ENCODE results near the gene MYH11.
A peak's percentile ranks its signal among the peaks of the same experiment; 100 is the strongest.
"Not testable (repeated sequence)": the region's sequence is repeated elsewhere in the genome, so short reads cannot be mapped to it uniquely, and the experiment has no call there.

The MYH11 gene

DNA sequence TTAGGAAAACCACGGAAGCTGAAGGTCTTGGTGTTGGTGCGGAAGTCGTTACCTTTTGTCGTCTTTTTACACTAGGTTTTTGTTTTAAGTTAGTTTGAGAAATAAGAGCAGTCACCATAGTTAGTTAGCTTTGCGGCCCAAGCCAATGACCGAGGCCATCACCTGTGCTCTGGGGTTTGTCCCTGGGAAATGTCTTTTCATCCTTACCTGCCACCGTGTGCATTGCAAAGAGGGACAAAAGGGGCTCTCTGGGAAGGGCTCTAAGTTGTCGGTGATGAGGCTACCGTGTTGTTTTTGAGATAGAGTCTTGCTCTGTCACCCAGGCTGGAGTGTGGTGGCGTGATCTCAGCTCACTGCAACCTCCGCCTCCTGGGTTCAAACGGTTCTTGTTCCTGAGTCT lies 157.0 kb downstream of the MYH11 start:
- DNase-seq (ENCODE audit: low read depth in 2 of 2): no peak
- TF ChIP-seq, protein P1, sequence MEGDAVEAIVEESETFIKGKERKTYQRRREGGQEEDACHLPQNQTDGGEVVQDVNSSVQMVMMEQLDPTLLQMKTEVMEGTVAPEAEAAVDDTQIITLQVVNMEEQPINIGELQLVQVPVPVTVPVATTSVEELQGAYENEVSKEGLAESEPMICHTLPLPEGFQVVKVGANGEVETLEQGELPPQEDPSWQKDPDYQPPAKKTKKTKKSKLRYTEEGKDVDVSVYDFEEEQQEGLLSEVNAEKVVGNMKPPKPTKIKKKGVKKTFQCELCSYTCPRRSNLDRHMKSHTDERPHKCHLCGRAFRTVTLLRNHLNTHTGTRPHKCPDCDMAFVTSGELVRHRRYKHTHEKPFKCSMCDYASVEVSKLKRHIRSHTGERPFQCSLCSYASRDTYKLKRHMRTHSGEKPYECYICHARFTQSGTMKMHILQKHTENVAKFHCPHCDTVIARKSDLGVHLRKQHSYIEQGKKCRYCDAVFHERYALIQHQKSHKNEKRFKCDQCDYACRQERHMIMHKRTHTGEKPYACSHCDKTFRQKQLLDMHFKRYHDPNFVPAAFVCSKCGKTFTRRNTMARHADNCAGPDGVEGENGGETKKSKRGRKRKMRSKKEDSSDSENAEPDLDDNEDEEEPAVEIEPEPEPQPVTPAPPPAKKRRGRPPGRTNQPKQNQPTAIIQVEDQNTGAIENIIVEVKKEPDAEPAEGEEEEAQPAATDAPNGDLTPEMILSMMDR (IDR thresholded peaks at IDR 0.05; ENCODE audit: low read depth, low read length): no peak

DNA sequence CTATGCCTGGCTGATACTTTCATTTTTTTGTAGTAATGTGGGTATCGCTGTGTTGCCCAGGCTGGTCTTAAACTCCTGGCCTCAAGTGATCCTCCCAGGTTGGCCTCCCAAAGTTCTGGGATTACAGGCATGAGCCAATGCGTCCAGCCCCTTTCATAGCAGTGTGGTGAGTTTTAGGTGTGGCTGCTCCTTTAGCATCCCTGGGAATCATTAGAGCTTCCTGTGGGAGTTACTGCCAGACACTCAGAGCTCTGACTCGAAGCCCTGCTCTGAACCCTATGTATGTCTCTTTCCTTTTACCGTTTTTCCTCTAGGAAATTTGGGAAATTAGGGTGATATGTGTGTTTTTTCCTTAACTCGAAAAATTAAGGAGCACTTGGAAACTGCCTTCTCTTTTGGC lies 162.3 kb downstream of the MYH11 start:
- DNase-seq (ENCODE audit: low read depth in 2 of 2): peak in 1 of 2 donors; percentile 17
- H3K4me3 ChIP-seq (replicated peaks in 1 of 2; ENCODE audit: low read depth in 2 of 2, low read length in 2 of 2): no peak overlapping the region
- TF ChIP-seq, protein P1 (IDR thresholded peaks at IDR 0.05; ENCODE audit: low read depth, low read length): no peak

More for the DNA sequence above, 157.0 kb downstream of the MYH11 start:
- no peak overlapping the region for H3K4me3 ChIP-seq (replicated peaks in 1 of 2; ENCODE audit: low read depth in 2 of 2, low read length in 2 of 2)

DNA sequence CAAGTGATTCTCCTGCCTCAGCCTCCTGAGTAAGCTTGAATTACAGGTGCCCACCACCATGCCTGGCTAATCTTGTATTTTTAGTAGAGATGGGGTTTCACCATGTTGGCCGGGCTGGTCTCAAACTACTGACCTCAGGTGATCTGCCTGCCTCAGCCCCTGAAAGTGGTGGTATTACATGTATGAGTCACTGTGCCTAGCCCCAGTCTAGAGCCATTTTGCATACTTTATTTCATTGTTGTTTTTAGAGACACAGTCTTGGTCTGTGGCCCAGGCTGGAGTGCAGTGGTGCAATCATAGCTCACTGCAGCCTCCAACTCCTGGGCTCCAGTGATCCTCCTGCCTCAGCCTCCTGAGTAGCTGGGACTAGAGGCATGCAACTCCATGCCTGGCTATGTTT lies 164.3 kb downstream of the MYH11 start:
- not testable (repeated sequence) for H3K4me3 ChIP-seq (replicated peaks in 1 of 2; ENCODE audit: low read depth in 2 of 2, low read length in 2 of 2)
- peak in 1 of 2 donors; percentile 6 for DNase-seq (ENCODE audit: low read depth in 2 of 2)

DNA sequence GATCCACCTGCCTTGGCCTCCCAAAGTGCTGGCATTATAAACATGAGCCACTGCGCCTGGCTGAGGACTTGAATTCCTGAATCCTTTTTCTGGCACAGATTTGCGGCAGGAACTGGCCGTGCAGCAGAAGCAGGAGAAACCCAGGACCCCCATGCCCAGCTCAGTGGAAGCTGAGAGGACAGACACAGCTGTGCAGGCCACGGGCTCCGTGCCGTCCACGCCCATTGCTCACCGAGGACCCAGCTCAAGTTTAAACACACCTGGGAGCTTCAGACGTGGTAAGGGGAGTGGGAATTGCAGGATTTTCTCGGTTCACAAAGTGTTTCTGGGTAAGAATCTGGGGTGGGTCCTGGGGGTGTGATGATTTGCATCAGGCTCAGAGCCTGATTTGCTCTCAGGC lies 165.8 kb downstream of the MYH11 start:
- no peak overlapping the region for H3K4me3 ChIP-seq (replicated peaks in 1 of 2; ENCODE audit: low read depth in 2 of 2, low read length in 2 of 2)
- TF ChIP-seq, protein P1 (IDR thresholded peaks at IDR 0.05; ENCODE audit: low read depth, low read length): no peak
- DNase-seq (ENCODE audit: low read depth in 2 of 2): no peak

- no peak overlapping the region for H3K4me3 ChIP-seq (replicated peaks in 1 of 2; ENCODE audit: low read depth in 2 of 2, low read length in 2 of 2)
- TF ChIP-seq, protein P1 (IDR thresholded peaks at IDR 0.05; ENCODE audit: low read depth, low read length): no peak
- peak in 1 of 2 donors; percentile 69 for DNase-seq (ENCODE audit: low read depth in 2 of 2)
Observed at GRCh38 chr16:15690296-15690695, 166.5 kb downstream of the MYH11 start.

DNA sequence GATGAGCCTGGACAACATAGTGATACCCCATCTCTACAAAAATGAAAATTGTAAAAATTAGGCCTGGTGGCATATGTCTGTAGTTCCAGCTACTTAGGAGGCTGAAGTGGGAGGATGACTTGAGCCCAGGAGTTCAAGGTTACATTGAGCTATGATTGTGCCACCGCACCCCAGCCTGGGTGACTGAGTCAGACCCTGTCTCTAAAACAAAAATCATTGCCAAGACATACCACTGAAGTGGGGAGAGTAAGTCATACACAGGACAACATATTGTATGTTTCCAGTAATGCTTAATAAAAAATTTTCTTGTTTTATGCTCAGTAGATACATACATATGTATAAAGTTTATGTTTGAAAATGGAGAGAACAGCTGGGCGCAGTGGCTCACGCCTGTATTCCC lies 167.5 kb downstream of the MYH11 start:
- TF ChIP-seq, protein P1 (IDR thresholded peaks at IDR 0.05; ENCODE audit: low read depth, low read length): no peak
- DNase-seq (ENCODE audit: low read depth in 2 of 2): peak in 1 of 2 donors; percentile 70

GRCh38 chr16:15686287-15686686 lies 170.5 kb downstream of the MYH11 start:
- TF ChIP-seq, protein P1 (IDR thresholded peaks at IDR 0.05; ENCODE audit: low read depth, low read length): no peak
- no peak for DNase-seq (ENCODE audit: low read depth in 2 of 2)

More for the DNA sequence above, 167.5 kb downstream of the MYH11 start:
- H3K4me3 ChIP-seq (replicated peaks in 1 of 2; ENCODE audit: low read depth in 2 of 2, low read length in 2 of 2): no peak overlapping the region

More at GRCh38 chr16:15686287-15686686, 170.5 kb downstream of the MYH11 start:
- H3K4me3 ChIP-seq (replicated peaks in 1 of 2; ENCODE audit: low read depth in 2 of 2, low read length in 2 of 2): no peak overlapping the region
